ENCODE data around the gene GPN3.
"Not testable (repeated sequence)": the region's sequence is repeated elsewhere in the genome, so short reads cannot be mapped to it uniquely, and the experiment has no call there.

The GPN3 gene

GRCh38 chr12:110468214-110469048 is at the start of gene GPN3, which contains the start of gene FAM216A:
Gene GPN3 (minus strand): TSS chr12:110468257. CDS start chr12:110468203, 54 bp downstream.
Gene FAM216A (plus strand): TSS chr12:110468845. CDS start chr12:110468876, 31 bp downstream.
- peak; percentile 99 for DNase-seq (ENCODE audit: low spot score)

GRCh38 chr12:110516995-110517394 is 48.9 kb upstream of the GPN3 start:
- no peak for DNase-seq (ENCODE audit: low spot score)

- DNase-seq (ENCODE audit: low spot score) = no peak
Observed at GRCh38 chr12:110514363-110514762, 46.3 kb upstream of the GPN3 start.

GRCh38 chr12:110513842-110514241 is 45.8 kb upstream of the GPN3 start:
- no peak for DNase-seq (ENCODE audit: low spot score)

GRCh38 chr12:110508071-110508586 is 40.1 kb upstream of the GPN3 start:
- no peak for DNase-seq (ENCODE audit: low spot score)

- no peak for DNase-seq (ENCODE audit: low spot score)
Observed at GRCh38 chr12:110505332-110505731, 37.3 kb upstream of the GPN3 start.

- no peak for DNase-seq (ENCODE audit: low spot score)
Observed at GRCh38 chr12:110503432-110503831, 35.4 kb upstream of the GPN3 start.

GRCh38 chr12:110501752-110502738 is 34.0 kb upstream of the GPN3 start, which contains the start of the genes RAD9B and VPS29:
Gene RAD9B (plus strand): TSS chr12:110502331. CDS start chr12:110502338, 7 bp downstream.
Gene VPS29 (minus strand): TSS chr12:110502111. CDS start chr12:110502051, 60 bp downstream.
- DNase-seq (ENCODE audit: low spot score) = peak; percentile 99

GRCh38 chr12:110501399-110501751 is 33.3 kb upstream of the GPN3 start:
- DNase-seq (ENCODE audit: low spot score) = peak; percentile 78

GRCh38 chr12:110498984-110499706 is 31.1 kb upstream of the GPN3 start:
- DNase-seq (ENCODE audit: low spot score) = peak; percentile 41

GRCh38 chr12:110475426-110475825 is 7.4 kb upstream of the GPN3 start:
- no peak for DNase-seq (ENCODE audit: low spot score)

GRCh38 chr12:110467847-110468213 is 227 bp downstream of the GPN3 start:
- no peak for DNase-seq (ENCODE audit: low spot score)

- no peak for DNase-seq (ENCODE audit: low spot score)
Observed at GRCh38 chr12:110466791-110467190, 1.3 kb downstream of the GPN3 start.

GRCh38 chr12:110465765-110466164 is 2.3 kb downstream of the GPN3 start:
- not testable (repeated sequence) for DNase-seq (ENCODE audit: low spot score)

- DNase-seq (ENCODE audit: low spot score) = no peak
Observed at GRCh38 chr12:110465024-110465423, 3.0 kb downstream of the GPN3 start.

- DNase-seq (ENCODE audit: low spot score) = not testable (repeated sequence)
Observed at GRCh38 chr12:110461189-110461588, 6.9 kb downstream of the GPN3 start.

- no peak for DNase-seq (ENCODE audit: low spot score)
Observed at GRCh38 chr12:110458756-110459155, 9.3 kb downstream of the GPN3 start.

GRCh38 chr12:110453569-110454296 is 14.3 kb downstream of the GPN3 start:
- no peak for DNase-seq (ENCODE audit: low spot score)

GRCh38 chr12:110451263-110451662 is 16.8 kb downstream of the GPN3 start:
- no peak for DNase-seq (ENCODE audit: low spot score)

- peak; percentile 97 for DNase-seq (ENCODE audit: low spot score)
Observed at GRCh38 chr12:110449799-110450497, 18.1 kb downstream of the GPN3 start, which contains the start of gene ARPC3. Gene ARPC3 (minus strand): TSS chr12:110450337. CDS start chr12:110450260, 77 bp downstream.
